BE2C (cell line): ENCODE results near the gene EVA1C.
"Not testable (repeated sequence)": the region's sequence is repeated elsewhere in the genome, so short reads cannot be mapped to it uniquely, and the experiment has no call there.

Experiments
- DNase-seq: peaks from one replicate; pipeline ENCODE4 v3.0.0-alpha.2; 2020
- H3K27me3 ChIP-seq: fragments of 250-450 bp; sonication (Bioruptor Pico); 2 replicates; pipeline ENCODE4 v1.5.1; 2020; ENCODE audit warnings: mild to moderate bottlenecking
- H3K36me3 ChIP-seq: fragments of 250-450 bp; sonication (Bioruptor Pico); 2 replicates; pipeline ENCODE4 v1.5.1; 2020; ENCODE audit warnings: mild to moderate bottlenecking
- H3K4me1 ChIP-seq: fragments of 250-450 bp; sonication (Bioruptor Pico); 2 replicates; pipeline ENCODE4 v1.5.1; 2020
- H3K4me3 ChIP-seq: 2 replicates; pipeline ENCODE4 v1.5.1; 2011; ENCODE audit warnings: low read depth, low read length
- H3K9me3 ChIP-seq: fragments of 250-450 bp; sonication (Bioruptor Pico); 2 replicates; pipeline ENCODE4 v1.5.1; 2020
- TF ChIP-seq, protein P1 (sequence below): IDR thresholded peaks from 2 replicates; pipeline ENCODE4 v1.5.1; 2012; ENCODE audit warnings: mild to moderate bottlenecking, low read depth, low read length

The EVA1C gene

GRCh38 chr21:32455548-32455947 lies 43.0 kb downstream of the EVA1C start:
- peaks cover 11% of the 10 kb centered on the region for H3K27me3 ChIP-seq
- no peaks in the 10 kb centered on the region for H3K36me3 ChIP-seq
- TF ChIP-seq, protein P1, sequence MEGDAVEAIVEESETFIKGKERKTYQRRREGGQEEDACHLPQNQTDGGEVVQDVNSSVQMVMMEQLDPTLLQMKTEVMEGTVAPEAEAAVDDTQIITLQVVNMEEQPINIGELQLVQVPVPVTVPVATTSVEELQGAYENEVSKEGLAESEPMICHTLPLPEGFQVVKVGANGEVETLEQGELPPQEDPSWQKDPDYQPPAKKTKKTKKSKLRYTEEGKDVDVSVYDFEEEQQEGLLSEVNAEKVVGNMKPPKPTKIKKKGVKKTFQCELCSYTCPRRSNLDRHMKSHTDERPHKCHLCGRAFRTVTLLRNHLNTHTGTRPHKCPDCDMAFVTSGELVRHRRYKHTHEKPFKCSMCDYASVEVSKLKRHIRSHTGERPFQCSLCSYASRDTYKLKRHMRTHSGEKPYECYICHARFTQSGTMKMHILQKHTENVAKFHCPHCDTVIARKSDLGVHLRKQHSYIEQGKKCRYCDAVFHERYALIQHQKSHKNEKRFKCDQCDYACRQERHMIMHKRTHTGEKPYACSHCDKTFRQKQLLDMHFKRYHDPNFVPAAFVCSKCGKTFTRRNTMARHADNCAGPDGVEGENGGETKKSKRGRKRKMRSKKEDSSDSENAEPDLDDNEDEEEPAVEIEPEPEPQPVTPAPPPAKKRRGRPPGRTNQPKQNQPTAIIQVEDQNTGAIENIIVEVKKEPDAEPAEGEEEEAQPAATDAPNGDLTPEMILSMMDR = no peak
- H3K9me3 ChIP-seq = no peaks in the 10 kb centered on the region
- DNase-seq = no peak
- no peak overlapping the region for H3K4me3 ChIP-seq
- no peaks in the 10 kb centered on the region for H3K4me1 ChIP-seq

DNA sequence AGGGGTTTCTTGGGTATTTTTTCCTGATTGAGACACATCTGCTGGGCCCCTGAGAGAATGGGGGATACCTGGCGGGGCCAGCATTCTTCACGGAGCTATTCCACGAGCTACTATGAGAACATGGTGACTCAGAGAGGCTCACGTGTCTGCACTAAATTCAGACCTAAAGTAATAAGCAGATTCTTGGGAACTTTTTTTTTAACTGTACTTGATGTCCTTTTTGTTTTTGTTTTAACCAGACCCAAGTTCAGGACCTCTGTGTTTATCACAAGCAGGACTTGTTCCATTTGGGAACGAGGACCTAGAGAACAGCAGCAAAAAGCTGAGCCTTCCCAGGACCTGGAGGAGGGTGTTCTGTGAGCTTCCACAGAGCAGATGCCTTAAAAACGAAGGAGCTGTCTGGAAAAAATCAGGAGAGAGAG lies 44.0 kb downstream of the EVA1C start:
- no peak overlapping the region for H3K4me3 ChIP-seq
- no peaks in the 10 kb centered on the region for H3K36me3 ChIP-seq
- no peaks in the 10 kb centered on the region for H3K9me3 ChIP-seq
- TF ChIP-seq, protein P1 = no peak
- no peak for DNase-seq
- H3K4me1 ChIP-seq = no peaks in the 10 kb centered on the region
- H3K27me3 ChIP-seq = peaks cover 11% of the 10 kb centered on the region

DNA sequence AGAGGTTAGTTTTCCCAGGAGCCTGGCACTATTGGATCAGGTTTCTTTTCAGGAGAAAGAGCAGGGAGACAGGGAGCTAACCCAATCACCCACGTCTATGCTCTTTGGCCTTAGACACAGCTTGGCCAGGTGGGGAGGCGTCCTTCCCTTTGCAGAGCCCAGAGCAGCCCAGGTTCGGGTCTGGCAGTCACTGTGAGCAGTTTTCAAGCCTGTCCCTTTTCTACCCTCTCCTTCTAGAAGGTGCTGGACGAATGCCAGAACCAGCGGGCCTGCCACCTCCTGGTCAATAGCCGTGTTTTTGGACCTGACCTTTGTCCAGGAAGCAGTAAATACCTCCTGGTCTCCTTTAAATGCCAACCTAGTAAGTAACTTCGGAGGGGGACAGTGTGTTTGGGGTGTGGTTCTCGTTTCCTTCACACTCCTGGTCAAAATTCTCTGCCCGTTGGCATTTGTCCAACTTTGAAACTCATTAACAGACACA lies 44.9 kb downstream of the EVA1C start:
- Histone ChIP-seq H3K4me1 (no peaks in the 10 kb centered on the region), H3K27me3 (peaks cover 11% of the 10 kb centered on the region), H3K36me3 (no peaks in the 10 kb centered on the region), H3K9me3 (no peaks in the 10 kb centered on the region), H3K4me3 (no peak overlapping the region)
- TF ChIP-seq, protein P1 = peak; percentile 15; the same call in 1 of the 2 replicates
- DNase-seq = peak; percentile 41

DNA sequence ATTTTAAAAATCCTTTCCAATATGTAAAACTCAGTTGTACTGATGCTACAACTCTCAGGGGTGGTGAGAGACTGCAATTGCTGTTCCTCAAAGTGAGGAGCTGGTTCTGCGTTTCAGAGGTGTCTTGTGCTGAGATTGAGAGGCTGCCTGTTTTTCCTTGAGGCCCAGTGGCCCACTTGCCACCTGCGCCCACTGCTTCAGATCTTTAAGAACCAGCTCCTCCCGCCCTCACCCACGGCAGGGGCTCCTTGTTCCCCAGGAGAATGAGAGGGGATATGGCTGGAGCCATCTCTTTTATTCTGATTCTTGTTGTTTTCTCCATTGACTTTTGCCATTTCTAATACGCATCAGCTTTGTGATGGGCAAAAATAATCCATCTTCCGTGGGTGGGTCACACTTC lies 45.5 kb downstream of the EVA1C start:
- no peak for DNase-seq
- Histone ChIP-seq H3K4me1 (no peaks in the 10 kb centered on the region), H3K27me3 (peaks cover 11% of the 10 kb centered on the region), H3K4me3 (no peak overlapping the region), H3K36me3 (no peaks in the 10 kb centered on the region), H3K9me3 (no peaks in the 10 kb centered on the region)
- TF ChIP-seq, protein P1 = no peak

DNA sequence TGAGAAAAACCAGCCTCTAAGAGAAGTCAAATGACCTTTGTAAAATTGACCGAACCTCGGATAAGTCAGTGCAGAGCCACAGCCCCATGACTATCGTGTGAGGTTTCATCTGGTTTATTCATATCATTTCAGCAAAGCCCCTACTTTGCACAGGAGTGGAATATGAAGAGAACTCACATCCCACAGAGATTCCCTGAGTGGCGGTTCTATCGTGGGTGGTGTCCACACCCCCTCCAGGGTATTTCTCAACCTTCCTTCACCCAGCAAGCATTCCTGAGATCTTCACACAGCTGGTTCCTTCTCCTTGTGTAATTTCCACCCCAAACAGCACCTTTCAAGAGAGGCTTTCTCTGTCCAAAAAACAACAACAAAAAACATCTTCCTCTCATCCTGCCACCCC lies 47.5 kb downstream of the EVA1C start:
- Histone ChIP-seq H3K36me3 (no peaks in the 10 kb centered on the region), H3K9me3 (no peaks in the 10 kb centered on the region), H3K27me3 (peaks cover 11% of the 10 kb centered on the region), H3K4me3 (no peak overlapping the region), H3K4me1 (no peaks in the 10 kb centered on the region)
- TF ChIP-seq, protein P1 = no peak
- no peak for DNase-seq

GRCh38 chr21:32461503-32461902 lies 49.0 kb downstream of the EVA1C start:
- no peaks in the 10 kb centered on the region for H3K9me3 ChIP-seq
- H3K4me3 ChIP-seq = no peak overlapping the region
- no peaks in the 10 kb centered on the region for H3K4me1 ChIP-seq
- no peaks in the 10 kb centered on the region for H3K36me3 ChIP-seq
- H3K27me3 ChIP-seq = peaks cover 14% of the 10 kb centered on the region
- TF ChIP-seq, protein P1 = no peak
- DNase-seq = no peak

DNA sequence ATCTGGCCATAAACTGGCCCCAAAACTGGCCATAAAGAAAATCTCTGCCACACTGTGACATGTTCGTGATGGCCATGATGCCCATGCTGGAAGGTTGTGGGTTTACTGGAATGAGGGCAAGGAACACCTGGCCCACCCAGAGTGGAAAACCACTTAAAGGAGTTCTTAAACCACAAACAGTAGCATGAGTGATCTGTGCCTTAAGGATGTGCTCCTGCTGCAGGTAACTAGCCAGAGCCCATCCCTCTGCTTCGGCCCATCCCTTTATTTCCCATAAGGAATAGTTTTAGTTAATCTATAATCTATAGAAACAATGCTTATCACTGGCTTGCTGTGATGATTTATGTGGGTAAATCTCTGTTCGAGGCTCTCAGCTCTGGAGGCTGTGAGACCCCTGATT lies 50.1 kb downstream of the EVA1C start:
- H3K4me1 ChIP-seq, H3K9me3 ChIP-seq, DNase-seq, H3K27me3 ChIP-seq, H3K4me3 ChIP-seq, H3K36me3 ChIP-seq: not testable (repeated sequence)
